ENCODE data around the gene SLC29A4. TPM values are rescaled to one million over a fixed set of nuclear protein-coding genes. Genes with fewer than 3 reads are reported as not detected.
"Not testable (repeated sequence)": the region's sequence is repeated elsewhere in the genome, so short reads cannot be mapped to it uniquely, and the experiment has no call there.

The SLC29A4 gene
- total and polyA plus RNA-seq, 2 of the 13 experiments (the other 11 are each of a cell fraction or from before 2014, with no cell fraction given), result 29.7 to 31.7 TPM

GRCh38 chr7:5287373-5287772 lies 4.6 kb downstream of the SLC29A4 start:
- WGBS (ENCODE audit: low lambda C conversion rate), result 95% methylated on average over 4 of the region's 5 CpGs
- in situ Hi-C loops (cut with HindIII; ENCODE audit: extremely low pct_ligation_motif_present, low pct_unique_long_range_greater_than_20kb); ATAC-seq; FAIRE-seq; H2AFZ ChIP-seq (ENCODE audit: low read length); H4K20me1 ChIP-seq (ENCODE audit: insufficient read depth, low read length); H3K4me2 ChIP-seq (ENCODE audit: low read depth, low read length); H3K27ac ChIP-seq (ENCODE audit: extremely low read length, insufficient read depth, low read length); DNase-seq (ENCODE audit: low spot score); POLR2A ChIA-PET; H3K36me3 ChIP-seq (replicated peaks in 1 of 2; ENCODE audit: control insufficient read depth in 1 of 2, insufficient read depth in 2 of 2, low read length in 2 of 2); H3K9ac ChIP-seq (ENCODE audit: insufficient read depth, low read depth, low read length); BruUV-seq (replicated peaks); H3K79me2 ChIP-seq (ENCODE audit: insufficient read depth, low read length); H3K27me3 ChIP-seq (ENCODE audit: control insufficient read depth in 1 of 2, insufficient read depth in 2 of 2, low read length in 2 of 2); H3K9me3 ChIP-seq (ENCODE audit: low read length); H3K4me3 ChIP-seq (replicated peaks in 1 of 3; ENCODE audit: insufficient read depth in 1 of 3, low read depth in 2 of 3, low read length in 3 of 3); CTCF ChIA-PET (ENCODE audit: low intra/inter-chr PET ratio, low total read pairs); intact Hi-C loops (cut with micrococcal nuclease; ENCODE audit: unreplicated experiment): not testable (repeated sequence)
- peaks cover 21% of the 10 kb centered on the region for H3K4me1 ChIP-seq (ENCODE audit: insufficient read depth, low read length)
- peak; percentile 94 for TF ChIP-seq ZNF768 (CRISPR knock-in tag; IDR thresholded peaks at IDR 0.05)

- no peak overlapping the region for H3K4me2 ChIP-seq (ENCODE audit: low read depth, low read length)
- ATAC-seq (no peak), FAIRE-seq (no peak), DNase-seq (ENCODE audit: low spot score) (no peak)
- intact Hi-C loops (cut with micrococcal nuclease; ENCODE audit: unreplicated experiment) (no loop called here), in situ Hi-C loops (cut with HindIII; ENCODE audit: extremely low pct_ligation_motif_present, low pct_unique_long_range_greater_than_20kb) (no loop called here)
- H2AFZ ChIP-seq (ENCODE audit: low read length), result no peak overlapping the region
- BruUV-seq (replicated peaks), result no TSS peak
- H3K4me3 ChIP-seq (replicated peaks in 1 of 3; ENCODE audit: insufficient read depth in 1 of 3, low read depth in 2 of 3, low read length in 3 of 3), result no peak overlapping the region
- peaks cover 21% of the 10 kb centered on the region for H3K4me1 ChIP-seq (ENCODE audit: insufficient read depth, low read length)
- H3K9me3 ChIP-seq (ENCODE audit: low read length), result no peaks in the 10 kb centered on the region
- ChIA-PET POLR2A (no interaction called here), CTCF (ENCODE audit: low intra/inter-chr PET ratio, low total read pairs) (no interaction called here)
- peaks cover 3 to 4% of the 10 kb centered on the region in 2 experiments; a peak in 3 of 5 replicates for H3K36me3 ChIP-seq (replicated peaks in 1 of 2; ENCODE audit: control insufficient read depth in 1 of 2, insufficient read depth in 2 of 2, low read length in 2 of 2)
- H3K9ac ChIP-seq (ENCODE audit: insufficient read depth, low read depth, low read length), result no peak overlapping the region
- WGBS (ENCODE audit: low lambda C conversion rate), result 97% methylated on average over 7 of the region's 19 CpGs
- peak; percentile 79; the same call in 1 of the 2 replicates for TF ChIP-seq RBAK (CRISPR knock-in tag; IDR thresholded peaks at IDR 0.05)
- no peak for TF ChIP-seq NR2F2 (IDR thresholded peaks at IDR 0.05; ENCODE audit: borderline replicate concordance, low read depth)
- TF ChIP-seq AGO2 (optimal IDR thresholded peaks at IDR 0.05; ENCODE audit: low read depth, low read length), result peak; percentile 61
- TF ChIP-seq ZNF12 (CRISPR knock-in tag; IDR thresholded peaks at IDR 0.05), result 0 out of 2 replicates have a peak, but pooled peaks have one; percentile 31
- peak; percentile 48; the same call in 1 of the 2 replicates for TF ChIP-seq RBFOX2 (IDR thresholded peaks at IDR 0.05; ENCODE audit: low read depth, low read length)
- no peaks in the 10 kb centered on the region for H4K20me1 ChIP-seq (ENCODE audit: insufficient read depth, low read length)
- no peaks in the 10 kb centered on the region; a peak in 1 of 5 replicates for H3K27me3 ChIP-seq (ENCODE audit: control insufficient read depth in 1 of 2, insufficient read depth in 2 of 2, low read length in 2 of 2)
- no peak overlapping the region for H3K27ac ChIP-seq (ENCODE audit: extremely low read length, insufficient read depth, low read length)
- no peaks in the 10 kb centered on the region for H3K79me2 ChIP-seq (ENCODE audit: insufficient read depth, low read length)
These were observed 5.1 kb downstream of the SLC29A4 start for GRCh38 chr7:5287802-5288201.
